H1 (cell line): ENCODE measurements around the gene LEMD1. TPM values are rescaled to one million over a fixed set of nuclear protein-coding genes. Genes with fewer than 3 reads are reported as not detected.

ENCODE experiments used
- polyA plus RNA-seq, 7 experiments: library from polyadenylated mRNA; depleted of rRNA in 3 of 7; stranded (reverse) in 5 of 7; unstranded in 2 of 7; fragments of >200 nt in 5 of 7; fragments of 200-250 nt in 2 of 7; gene quantifications; 1 replicate in 5 of 7; 2 replicates in 1 of 7; 4 replicates in 1 of 7; pipeline versions ENCODE4 v1.2.1 to v1.2.3, GENCODE V29; 2011 to 2013; ENCODE audit warnings: missing spikeins in 2 of 7, mixed read lengths in 2 of 7
- total RNA-seq: library from RNA; stranded (reverse); fragmentation: NEBNext Ultra II Directional; extraction: Animal tissue kit (Norgen Biotek cat#: 25700); gene quantifications from 2 replicates; pipeline ENCODE4 v1.2.1, GENCODE V29; 2021
- TF ChIP-seq, protein P1 (sequence below), 3 experiments: IDR thresholded peaks; 1 replicate in 2 of 3; 2 replicates in 1 of 3; pipeline versions ENCODE4 v1.5.1 to v1.6.1; 2011; ENCODE audit warnings: low read length in 3 of 3, mild to moderate bottlenecking in 3 of 3, inconsistent platforms in 2 of 3, low read depth in 1 of 3, moderate library complexity in 1 of 3; ENCODE audit not compliant: insufficient read depth in 1 of 3; ENCODE audit errors: control extremely low read depth in 1 of 3

The LEMD1 gene
- total and polyA plus RNA-seq, 2 of the 8 experiments (the other 6 are each of a cell fraction or from before 2014, with no cell fraction given), result 10.0 to 10.5 TPM

GRCh38 chr1:205454903-205455335 lies 33.1 kb upstream of the LEMD1 start (continued):
- TF ChIP-seq, protein P1, sequence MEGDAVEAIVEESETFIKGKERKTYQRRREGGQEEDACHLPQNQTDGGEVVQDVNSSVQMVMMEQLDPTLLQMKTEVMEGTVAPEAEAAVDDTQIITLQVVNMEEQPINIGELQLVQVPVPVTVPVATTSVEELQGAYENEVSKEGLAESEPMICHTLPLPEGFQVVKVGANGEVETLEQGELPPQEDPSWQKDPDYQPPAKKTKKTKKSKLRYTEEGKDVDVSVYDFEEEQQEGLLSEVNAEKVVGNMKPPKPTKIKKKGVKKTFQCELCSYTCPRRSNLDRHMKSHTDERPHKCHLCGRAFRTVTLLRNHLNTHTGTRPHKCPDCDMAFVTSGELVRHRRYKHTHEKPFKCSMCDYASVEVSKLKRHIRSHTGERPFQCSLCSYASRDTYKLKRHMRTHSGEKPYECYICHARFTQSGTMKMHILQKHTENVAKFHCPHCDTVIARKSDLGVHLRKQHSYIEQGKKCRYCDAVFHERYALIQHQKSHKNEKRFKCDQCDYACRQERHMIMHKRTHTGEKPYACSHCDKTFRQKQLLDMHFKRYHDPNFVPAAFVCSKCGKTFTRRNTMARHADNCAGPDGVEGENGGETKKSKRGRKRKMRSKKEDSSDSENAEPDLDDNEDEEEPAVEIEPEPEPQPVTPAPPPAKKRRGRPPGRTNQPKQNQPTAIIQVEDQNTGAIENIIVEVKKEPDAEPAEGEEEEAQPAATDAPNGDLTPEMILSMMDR (IDR thresholded peaks at IDR 0.05; ENCODE audit: control extremely low read depth in 1 of 3, insufficient read depth in 1 of 3, low read depth in 1 of 3, low read length in 3 of 3), result peak in 2 of 3 experiments; percentile 41 to 58; a peak in 3 of 4 replicates
